Measurements from ENCODE around the gene BLM. TPM values are rescaled to one million over a fixed set of nuclear protein-coding genes. Genes with fewer than 3 reads are reported as not detected.

The BLM gene
- total and polyA plus RNA-seq, 10 of the 15 experiments (the other 5 are each of a cell fraction or from before 2014, with no cell fraction given), result 23.0 to 68.4 (median 43.9) TPM

DNA sequence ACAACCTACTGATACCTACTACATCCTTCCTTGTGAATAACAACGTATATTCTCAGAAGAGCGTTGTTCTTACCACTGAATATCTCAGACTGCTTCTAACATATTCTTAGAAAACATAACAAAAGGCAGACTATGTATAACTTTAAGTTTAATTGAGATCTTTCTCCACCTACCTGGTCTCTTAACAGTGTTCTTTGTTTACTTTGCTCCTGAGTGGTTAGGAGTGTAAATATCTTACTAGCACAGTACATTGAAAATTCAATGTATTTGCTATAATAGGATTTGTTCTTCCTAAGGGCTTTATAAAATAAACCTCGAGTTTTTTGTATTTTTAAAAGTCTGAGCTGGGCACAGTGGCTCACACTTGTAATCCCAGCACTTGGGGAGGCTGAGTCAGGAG, 7.9 kb upstream of the BLM start:
- no peaks in the 10 kb centered on the region for H3K27me3 ChIP-seq (replicated peaks in 1 of 2; ENCODE audit: control insufficient read depth in 2 of 2, insufficient read depth in 2 of 2, low read length in 1 of 2)
- H3K4me3 ChIP-seq, result no peak overlapping the region
- TF ChIP-seq, protein P1, sequence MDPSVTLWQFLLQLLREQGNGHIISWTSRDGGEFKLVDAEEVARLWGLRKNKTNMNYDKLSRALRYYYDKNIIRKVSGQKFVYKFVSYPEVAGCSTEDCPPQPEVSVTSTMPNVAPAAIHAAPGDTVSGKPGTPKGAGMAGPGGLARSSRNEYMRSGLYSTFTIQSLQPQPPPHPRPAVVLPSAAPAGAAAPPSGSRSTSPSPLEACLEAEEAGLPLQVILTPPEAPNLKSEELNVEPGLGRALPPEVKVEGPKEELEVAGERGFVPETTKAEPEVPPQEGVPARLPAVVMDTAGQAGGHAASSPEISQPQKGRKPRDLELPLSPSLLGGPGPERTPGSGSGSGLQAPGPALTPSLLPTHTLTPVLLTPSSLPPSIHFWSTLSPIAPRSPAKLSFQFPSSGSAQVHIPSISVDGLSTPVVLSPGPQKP (IDR thresholded peaks at IDR 0.05; ENCODE audit: low read depth, low read length), result no peak
- TF ChIP-seq KAT2A (conservative IDR thresholded peaks at IDR 0.05; ENCODE audit: control insufficient read depth, low read depth, low read length), result no peak
- TF ChIP-seq, protein P2, sequence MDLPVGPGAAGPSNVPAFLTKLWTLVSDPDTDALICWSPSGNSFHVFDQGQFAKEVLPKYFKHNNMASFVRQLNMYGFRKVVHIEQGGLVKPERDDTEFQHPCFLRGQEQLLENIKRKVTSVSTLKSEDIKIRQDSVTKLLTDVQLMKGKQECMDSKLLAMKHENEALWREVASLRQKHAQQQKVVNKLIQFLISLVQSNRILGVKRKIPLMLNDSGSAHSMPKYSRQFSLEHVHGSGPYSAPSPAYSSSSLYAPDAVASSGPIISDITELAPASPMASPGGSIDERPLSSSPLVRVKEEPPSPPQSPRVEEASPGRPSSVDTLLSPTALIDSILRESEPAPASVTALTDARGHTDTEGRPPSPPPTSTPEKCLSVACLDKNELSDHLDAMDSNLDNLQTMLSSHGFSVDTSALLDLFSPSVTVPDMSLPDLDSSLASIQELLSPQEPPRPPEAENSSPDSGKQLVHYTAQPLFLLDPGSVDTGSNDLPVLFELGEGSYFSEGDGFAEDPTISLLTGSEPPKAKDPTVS (IDR thresholded peaks at IDR 0.05; ENCODE audit: low read depth, low read length), result no peak
- no peak for TF ChIP-seq CBX5 (IDR thresholded peaks at IDR 0.05; ENCODE audit: low read depth)
- no peak for TF ChIP-seq IRF4 (IDR thresholded peaks at IDR 0.05; ENCODE audit: low read depth, low read length)
- no peak for TF ChIP-seq ZZZ3 (IDR thresholded peaks at IDR 0.05; ENCODE audit: control insufficient read depth, insufficient read length, low read depth)
- RAD21 ChIA-PET (ENCODE audit: unreplicated experiment), result interaction anchor here (0.8 kb wide), 1 partner anchor 176 kb away, joined by 5 read pairs; no protein-coding TSS in a partner anchor
- H3K36me3 ChIP-seq (ENCODE audit: control insufficient read depth in 2 of 2, insufficient read depth in 2 of 2, low read length in 1 of 2), result peaks cover 0 to 4% of the 10 kb centered on the region in 2 experiments; a peak in 1 of 4 replicates
- H3K9me3 ChIP-seq (replicated peaks; ENCODE audit: control insufficient read depth, insufficient read depth, low read length), result no peaks in the 10 kb centered on the region
- H3K79me2 ChIP-seq (ENCODE audit: control insufficient read depth, insufficient read depth, low read length), result no peaks in the 10 kb centered on the region
- BruUV-seq (replicated peaks), result no TSS peak
- H3K4me2 ChIP-seq (ENCODE audit: control insufficient read depth, insufficient read depth), result no peak overlapping the region
- in situ Hi-C loops (cut with MboI), result no loop called here
- intact Hi-C loops (cut with micrococcal nuclease; ENCODE audit: unreplicated experiment), result no loop called here
- DNase-seq (ENCODE audit: low read depth, low spot score) (no peak), FAIRE-seq (no peak), ATAC-seq (no peak)
- 78% methylated on average over 3 of the region's 3 CpGs for WGBS (ENCODE audit: insufficient coverage, insufficient replicate concordance, low lambda C conversion rate, missing lambda C conversion rate)
- H2AFZ ChIP-seq (ENCODE audit: control insufficient read depth, low read depth, low read length), result no peak overlapping the region
- peaks cover 19% of the 10 kb centered on the region for H3K4me1 ChIP-seq (ENCODE audit: control insufficient read depth, insufficient read depth, low read length)
- POLR2A ChIA-PET, result interaction anchor here (0.6 to 1.0 kb wide), 3 partner anchors 14 to 43 kb away, joined by 3 to 4 read pairs (median 3); no protein-coding TSS in a partner anchor
- no peak overlapping the region for H3K27ac ChIP-seq (ENCODE audit: control insufficient read depth, insufficient read depth)
- CTCF ChIA-PET, result interaction anchor here (0.6 to 1.3 kb wide), 3 partner anchors 9 to 60 kb away, joined by 3 read pairs; no protein-coding TSS in a partner anchor
- SMC1A ChIA-PET (ENCODE audit: uncharacterized antibody, unreplicated experiment), result interaction anchor here (0.6 to 2.7 kb wide), 3 partner anchors 9 to 177 kb away, joined by 3 to 9 read pairs (median 4); no protein-coding TSS in a partner anchor
- H4K20me1 ChIP-seq (ENCODE audit: control insufficient read depth, insufficient read depth), result no peaks in the 10 kb centered on the region
- no peak overlapping the region for H3K9ac ChIP-seq (ENCODE audit: control insufficient read depth, insufficient read depth, low read length)

All from GM12878 (cell line).